ENCODE results near the gene MAGEA9B.
"Not testable (repeated sequence)": the region's sequence is repeated elsewhere in the genome, so short reads cannot be mapped to it uniquely, and the experiment has no call there.

Gene MAGEA9B

DNA sequence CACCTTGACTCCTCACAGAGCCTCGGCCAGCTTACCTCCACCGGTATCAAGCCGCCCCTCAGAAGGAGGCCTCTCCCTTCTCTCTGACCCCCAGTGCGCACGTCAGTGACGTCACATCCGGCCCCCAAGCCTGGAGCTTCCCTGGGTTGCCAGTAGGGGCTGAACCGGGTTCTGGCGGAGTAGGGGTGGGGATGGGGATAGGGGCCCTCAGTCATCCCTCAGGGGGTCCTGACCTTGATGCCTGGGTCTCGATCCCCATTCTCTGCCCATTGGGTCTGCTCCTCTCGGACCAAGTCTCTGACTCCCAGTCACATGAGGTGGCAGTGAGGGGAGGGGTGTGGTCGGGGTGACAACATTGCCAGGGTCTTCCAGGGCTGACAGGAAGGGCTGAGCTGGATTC lies at the start of gene MAGEA9B:
Gene MAGEA9B, minus strand, starts transcription at position 101 of the 400 bp plus-strand sequence. CDS start 4,280 bp downstream, outside the sequence.
- not testable (repeated sequence) for H3K9me3 ChIP-seq (ENCODE audit: severe bottlenecking); H3K27ac ChIP-seq (ENCODE audit: poor library complexity, severe bottlenecking); H3K36me3 ChIP-seq (ENCODE audit: low read depth); ATAC-seq (ENCODE audit: low read depth); DNase-seq (ENCODE audit: low spot score); H3K4me1 ChIP-seq (ENCODE audit: insufficient read depth, poor library complexity, severe bottlenecking); H3K4me3 ChIP-seq (ENCODE audit: severe bottlenecking); H3K27me3 ChIP-seq (ENCODE audit: insufficient read depth, poor library complexity, severe bottlenecking)

DNA sequence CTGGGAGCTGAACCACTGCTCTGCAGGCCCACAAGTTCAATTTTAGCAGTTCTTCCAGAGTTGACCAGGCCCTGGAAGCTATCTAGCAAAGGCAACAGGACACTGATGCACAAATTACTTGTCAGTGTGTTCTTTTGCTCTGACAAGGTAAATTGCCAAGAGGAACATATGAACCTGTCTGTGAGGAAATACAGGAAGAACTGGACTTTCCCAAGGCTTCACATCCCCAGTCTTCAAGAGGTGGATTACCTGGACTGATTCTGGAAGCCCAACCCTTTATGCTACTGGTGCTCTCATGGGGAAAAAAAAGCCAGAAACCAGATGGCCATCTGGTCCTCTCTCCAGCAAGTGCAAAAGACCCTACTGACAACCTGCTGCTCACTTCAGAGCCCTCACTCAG lies 46.3 kb upstream of the MAGEA9B start:
- H3K36me3 ChIP-seq (ENCODE audit: low read depth) = no peaks in the 10 kb centered on the region
- no peak overlapping the region for H3K4me3 ChIP-seq (ENCODE audit: severe bottlenecking)
- TF ChIP-seq CTCF (IDR thresholded peaks at IDR 0.05; ENCODE audit: poor library complexity, severe bottlenecking) = no peak
- ATAC-seq (ENCODE audit: low read depth) (no peak), DNase-seq (ENCODE audit: low spot score) (no peak)
- H3K27ac ChIP-seq (ENCODE audit: poor library complexity, severe bottlenecking) = no peak overlapping the region
- H3K4me1 ChIP-seq (ENCODE audit: insufficient read depth, poor library complexity, severe bottlenecking) = peaks cover 4% of the 10 kb centered on the region
- H3K9me3 ChIP-seq (ENCODE audit: severe bottlenecking) = no peaks in the 10 kb centered on the region
- no peaks in the 10 kb centered on the region for H3K27me3 ChIP-seq (ENCODE audit: insufficient read depth, poor library complexity, severe bottlenecking)

GRCh38 chrX:149631234-149632165 lies 44.2 kb upstream of the MAGEA9B start, which contains the start of gene TMEM185A:
Gene TMEM185A (minus strand): TSS chrX:149631792. CDS start chrX:149631580, 212 bp downstream.
- Histone ChIP-seq H3K27me3 (ENCODE audit: insufficient read depth, poor library complexity, severe bottlenecking) (no peaks in the 10 kb centered on the region), H3K4me3 (ENCODE audit: severe bottlenecking) (peak within 1 kb of the TSS; percentile 50), H3K36me3 (ENCODE audit: low read depth) (no peaks in the 10 kb centered on the region), H3K27ac (ENCODE audit: poor library complexity, severe bottlenecking) (peak within 1 kb of the TSS; percentile 12), H3K9me3 (ENCODE audit: severe bottlenecking) (no peaks in the 10 kb centered on the region), H3K4me1 (ENCODE audit: insufficient read depth, poor library complexity, severe bottlenecking) (peaks cover 8% of the 10 kb centered on the region)
- ATAC-seq (ENCODE audit: low read depth) (peak; percentile 49), DNase-seq (ENCODE audit: low spot score) (no peak)
- no peak for TF ChIP-seq CTCF (IDR thresholded peaks at IDR 0.05; ENCODE audit: poor library complexity, severe bottlenecking)

DNA sequence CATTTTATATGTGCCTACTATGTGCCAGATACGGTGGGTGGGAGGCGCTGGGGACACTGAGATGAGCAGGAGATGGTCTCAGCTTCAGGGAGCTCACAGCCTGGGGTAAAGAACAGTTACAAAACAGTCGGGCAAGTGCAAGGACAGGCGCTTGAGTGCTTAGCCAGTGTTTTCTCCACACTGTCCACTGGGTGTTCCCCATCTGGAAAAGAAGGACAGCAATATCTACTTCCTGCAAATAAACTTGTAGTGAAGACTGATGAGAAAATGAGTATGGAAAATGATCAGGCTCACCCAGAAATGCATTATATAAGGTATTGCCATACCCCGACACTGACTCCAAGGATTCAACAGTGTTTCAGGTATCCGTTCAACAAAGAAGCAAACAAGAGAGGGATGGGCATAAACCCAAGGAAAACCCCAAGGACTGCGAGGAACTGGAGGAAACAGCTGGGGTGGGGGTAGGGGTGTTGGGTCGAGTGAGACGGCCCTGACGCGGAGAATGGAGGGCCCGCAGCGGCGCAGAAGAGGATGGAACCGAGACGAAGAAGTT lies 43.5 kb upstream of the MAGEA9B start:
- no peak for DNase-seq (ENCODE audit: low spot score)
- H3K27ac ChIP-seq (ENCODE audit: poor library complexity, severe bottlenecking) = peak overlapping the region; percentile 12
- H3K36me3 ChIP-seq (ENCODE audit: low read depth) = no peaks in the 10 kb centered on the region
- peak overlapping the region; percentile 50 for H3K4me3 ChIP-seq (ENCODE audit: severe bottlenecking)
- H3K4me1 ChIP-seq (ENCODE audit: insufficient read depth, poor library complexity, severe bottlenecking) = peaks cover 8% of the 10 kb centered on the region
- peak; percentile 62 for ATAC-seq (ENCODE audit: low read depth)
- no peaks in the 10 kb centered on the region for H3K27me3 ChIP-seq (ENCODE audit: insufficient read depth, poor library complexity, severe bottlenecking)
- TF ChIP-seq CTCF (IDR thresholded peaks at IDR 0.05; ENCODE audit: poor library complexity, severe bottlenecking) = peak; percentile 15
- H3K9me3 ChIP-seq (ENCODE audit: severe bottlenecking) = no peaks in the 10 kb centered on the region

DNA sequence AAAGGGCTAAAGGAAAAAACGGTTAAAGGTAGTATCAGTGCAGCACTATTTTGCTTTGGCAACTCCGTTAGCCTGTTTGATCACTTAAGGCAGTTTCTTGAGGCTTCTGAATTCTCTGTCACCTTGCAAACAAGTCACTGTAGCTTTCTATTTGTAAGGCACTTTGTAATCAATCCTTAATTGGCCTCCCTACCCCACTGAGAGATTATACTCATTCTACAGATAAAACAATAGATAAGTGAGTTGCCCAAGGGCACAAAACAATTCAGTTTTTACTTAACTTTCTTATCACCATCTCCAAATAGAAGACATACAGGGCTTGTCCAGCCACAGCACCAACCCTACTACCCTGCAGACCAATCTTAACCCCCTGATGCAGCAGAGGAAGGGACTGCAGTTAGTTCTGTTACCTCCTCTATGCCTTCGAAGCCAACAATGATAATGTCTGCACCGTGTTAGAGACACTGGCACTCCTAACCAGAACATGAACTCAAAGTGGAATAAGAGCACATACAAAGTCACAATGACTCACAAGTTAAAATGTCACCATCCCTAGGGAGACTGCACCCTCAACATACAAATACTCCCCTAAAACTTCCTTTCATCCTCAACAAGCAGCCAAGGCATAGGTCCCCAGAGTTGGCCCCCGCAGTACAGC lies 42.6 kb upstream of the MAGEA9B start:
- H3K27ac ChIP-seq (ENCODE audit: poor library complexity, severe bottlenecking) = no peak overlapping the region
- no peaks in the 10 kb centered on the region for H3K27me3 ChIP-seq (ENCODE audit: insufficient read depth, poor library complexity, severe bottlenecking)
- DNase-seq (ENCODE audit: low spot score) (no peak), ATAC-seq (ENCODE audit: low read depth) (no peak)
- H3K9me3 ChIP-seq (ENCODE audit: severe bottlenecking) = no peaks in the 10 kb centered on the region
- peaks cover 8% of the 10 kb centered on the region for H3K4me1 ChIP-seq (ENCODE audit: insufficient read depth, poor library complexity, severe bottlenecking)
- no peak overlapping the region for H3K4me3 ChIP-seq (ENCODE audit: severe bottlenecking)
- TF ChIP-seq CTCF (IDR thresholded peaks at IDR 0.05; ENCODE audit: poor library complexity, severe bottlenecking) = no peak
- H3K36me3 ChIP-seq (ENCODE audit: low read depth) = no peaks in the 10 kb centered on the region
